WTC11 (cell line): Measurements from ENCODE around the gene CTTN. TPM values are rescaled to one million over a fixed set of nuclear protein-coding genes. Genes with fewer than 3 reads are reported as not detected.

Source experiments
- ATAC-seq: fragments of 200-7000 bp; cut with Tn5 transposase; 2 replicates; pipeline ENCODE4 v1.10.0; 2021; ENCODE audit warnings: mild to moderate bottlenecking, moderate library complexity
- CTCF ChIA-PET: fragments of 300-600 bp; sonication (Branson Sonifier 250); formaldehyde crosslinking; loops from one replicate; lab custom pipeline; 2021; ENCODE audit warnings: antibody characterized with exemption; lab: Charles Lee
- POLR2A ChIA-PET: fragments of 350-600 bp; sonication (Branson Sonifier 250); formaldehyde crosslinking; loops from one replicate; lab custom pipeline; 2021; ENCODE audit warnings: antibody characterized with exemption; lab: Charles Lee
- DNase-seq: peaks from one replicate; pipeline ENCODE4 v3.0.0; 2021; ENCODE audit warnings: low spot score
- H3K27ac Mint-ChIP-seq: 2 replicates; pipeline ENCODE4 v1.8.0; 2021; ENCODE audit warnings: mixed read lengths
- H3K27me3 Mint-ChIP-seq: 2 replicates; pipeline ENCODE4 v1.8.0; 2021; ENCODE audit warnings: low read depth, mild to moderate bottlenecking, moderate library complexity, mixed read lengths
- H3K36me3 Mint-ChIP-seq: 2 replicates; pipeline ENCODE4 v1.8.0; 2021; ENCODE audit warnings: mixed read lengths
- H3K4me1 Mint-ChIP-seq: 2 replicates; pipeline ENCODE4 v1.8.0; 2022; ENCODE audit warnings: mixed read lengths
- H3K4me3 Mint-ChIP-seq: 2 replicates; pipeline ENCODE4 v1.8.0; 2021; ENCODE audit warnings: mild to moderate bottlenecking, moderate library complexity, mixed read lengths
- H3K9me3 Mint-ChIP-seq: 2 replicates; pipeline ENCODE4 v1.8.0; 2021; ENCODE audit warnings: mixed read lengths
- ARID4B ChIP-seq: sonication (generic); formaldehyde crosslinking; IDR thresholded peaks from 2 replicates; pipeline ENCODE4 v1.8.0; 2023; ENCODE audit warnings: missing genetic modification reagents, mild to moderate bottlenecking, borderline replicate concordance
- CREB1 ChIP-seq: sonication (generic); formaldehyde crosslinking; IDR thresholded peaks from 2 replicates; pipeline ENCODE4 v1.8.0; 2023; ENCODE audit warnings: mild to moderate bottlenecking, missing genetic modification reagents
- ETV6 ChIP-seq: sonication (generic); formaldehyde crosslinking; IDR thresholded peaks from 2 replicates; pipeline ENCODE4 v1.8.1; 2022; ENCODE audit warnings: mild to moderate bottlenecking, missing genetic modification reagents
- GABPB1 ChIP-seq: sonication (generic); formaldehyde crosslinking; IDR thresholded peaks from 2 replicates; pipeline ENCODE4 v1.8.1; 2023; ENCODE audit warnings: mild to moderate bottlenecking, missing genetic modification reagents
- GTF2I ChIP-seq: fragments of 250-450 bp; sonication (Bioruptor Pico); conservative IDR thresholded peaks from 2 replicates; pipeline ENCODE4 v1.4.0; 2021; ENCODE audit warnings: mild to moderate bottlenecking
- IRF1 ChIP-seq: sonication (generic); formaldehyde crosslinking; IDR thresholded peaks from 2 replicates; pipeline ENCODE4 v1.8.0; 2023; ENCODE audit warnings: missing genetic modification reagents
- JUN ChIP-seq: sonication (generic); formaldehyde crosslinking; IDR thresholded peaks from 2 replicates; pipeline ENCODE4 v1.8.0; 2023; ENCODE audit warnings: mild to moderate bottlenecking, missing genetic modification reagents
- MAX ChIP-seq: sonication (generic); formaldehyde crosslinking; IDR thresholded peaks from 2 replicates; pipeline ENCODE4 v1.8.0; 2022; ENCODE audit warnings: mild to moderate bottlenecking, missing genetic modification reagents
- NFATC4 ChIP-seq: fragments of 250-450 bp; sonication (Bioruptor Pico); IDR thresholded peaks from 2 replicates; pipeline ENCODE4 v1.9.0; 2021; ENCODE audit warnings: mild to moderate bottlenecking
- NR1H2 ChIP-seq: sonication (generic); formaldehyde crosslinking; IDR thresholded peaks from 2 replicates; pipeline ENCODE4 v1.9.0; 2021; ENCODE audit warnings: mild to moderate bottlenecking, moderate library complexity, missing genetic modification reagents
- OVOL2 ChIP-seq: fragments of 250-450 bp; sonication (Bioruptor Pico); IDR thresholded peaks from 2 replicates; pipeline ENCODE4 v1.9.0; 2021; ENCODE audit warnings: mild to moderate bottlenecking, borderline replicate concordance
- SMAD3 ChIP-seq: sonication (generic); formaldehyde crosslinking; IDR thresholded peaks from 2 replicates; pipeline ENCODE4 v1.8.0; 2022; ENCODE audit warnings: missing genetic modification reagents, mild to moderate bottlenecking, borderline replicate concordance
- TEAD4 ChIP-seq: sonication (generic); formaldehyde crosslinking; IDR thresholded peaks from 2 replicates; pipeline ENCODE4 v1.8.0; 2022; ENCODE audit warnings: mild to moderate bottlenecking, missing genetic modification reagents
- ZNF232 ChIP-seq: sonication (generic); formaldehyde crosslinking; IDR thresholded peaks from 2 replicates; pipeline ENCODE4 v1.8.0; 2022; ENCODE audit warnings: mild to moderate bottlenecking, missing genetic modification reagents
- ZNF317 ChIP-seq: sonication (generic); formaldehyde crosslinking; IDR thresholded peaks from 2 replicates; pipeline ENCODE4 v1.8.1; 2023; ENCODE audit warnings: low read depth, mild to moderate bottlenecking, moderate library complexity, missing genetic modification reagents, borderline replicate concordance
- ZNF532 ChIP-seq: fragments of 250-450 bp; sonication (Bioruptor Pico); IDR thresholded peaks from 2 replicates; pipeline ENCODE4 v1.9.0; 2021; ENCODE audit warnings: mild to moderate bottlenecking, borderline replicate concordance
- total RNA-seq: library from RNA; stranded (reverse); gene quantifications from 3 replicates; pipeline ENCODE4 v1.2.3, GENCODE V29; 2021
- TF ChIP-seq, protein P1 (sequence below): fragments of 250-450 bp; sonication (Bioruptor Pico); IDR thresholded peaks from 2 replicates; pipeline ENCODE4 v1.9.0; 2021; ENCODE audit warnings: mild to moderate bottlenecking

Gene CTTN
- total RNA-seq, 1 experiment from 2014 or later, result 281 TPM

DNA sequence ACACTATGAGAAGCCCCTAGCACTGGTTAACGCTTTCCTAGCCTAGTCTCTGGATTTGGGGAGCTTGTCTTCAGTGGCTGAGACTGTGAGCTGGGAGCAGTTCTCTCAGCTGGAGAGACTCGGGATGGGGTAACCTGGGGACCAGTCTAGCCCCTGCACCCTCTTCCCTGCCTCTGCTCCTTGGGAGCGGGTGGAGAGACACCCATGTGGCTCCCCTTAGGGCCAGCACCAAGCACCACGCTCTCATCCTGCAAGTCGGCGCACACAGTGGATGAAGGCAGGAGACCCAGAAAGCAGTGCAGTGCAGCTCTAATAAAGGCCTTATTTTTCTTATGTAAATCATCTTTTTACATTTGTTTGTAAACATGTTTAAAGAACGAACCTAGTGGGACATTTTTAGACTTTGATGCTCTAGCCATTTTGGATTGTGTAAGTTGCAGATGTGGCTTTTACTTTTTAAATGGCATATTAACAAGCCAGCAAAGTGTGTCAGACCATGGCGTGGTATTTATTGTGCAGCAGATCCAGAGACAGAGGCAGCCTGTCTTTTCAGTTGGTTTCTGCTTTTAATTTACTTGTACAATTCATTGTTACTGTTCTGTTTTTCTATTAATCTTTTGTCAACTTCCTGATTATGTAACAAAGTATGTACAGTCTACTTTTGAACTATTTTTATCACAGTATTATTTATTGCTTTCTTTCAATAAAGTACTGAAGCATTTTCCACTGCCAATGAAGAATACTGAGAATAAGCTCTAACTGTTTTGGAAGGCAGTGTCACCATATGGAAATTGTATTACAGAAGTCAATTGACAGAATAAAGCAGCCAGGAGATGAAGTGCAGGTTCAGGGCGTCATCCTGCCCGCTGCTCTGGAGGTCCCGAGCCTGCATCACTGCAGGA is 14.4 kb upstream of the CTTN start:
- POLR2A ChIA-PET, result no interaction called here
- peaks cover 45% of the 10 kb centered on the region for H3K4me1 Mint-ChIP-seq
- H3K27me3 Mint-ChIP-seq, result no peaks in the 10 kb centered on the region
- TF ChIP-seq GABPB1 (CRISPR knock-in tag) (no peak), OVOL2 (CRISPR knock-in tag) (no peak), MAX (no peak), NFATC4 (CRISPR knock-in tag) (no peak), NR1H2 (no peak), ZNF532 (no peak), ARID4B (CRISPR knock-in tag) (no peak), SMAD3 (CRISPR knock-in tag) (no peak), GTF2I (CRISPR knock-in tag) (no peak), ZNF317 (CRISPR knock-in tag) (no peak), CREB1 (CRISPR knock-in tag) (no peak), IRF1 (CRISPR knock-in tag) (no peak), ETV6 (CRISPR knock-in tag) (no peak), ZNF232 (CRISPR knock-in tag) (no peak), JUN (CRISPR knock-in tag) (no peak), TEAD4 (CRISPR knock-in tag) (no peak)
- TF ChIP-seq, protein P1, sequence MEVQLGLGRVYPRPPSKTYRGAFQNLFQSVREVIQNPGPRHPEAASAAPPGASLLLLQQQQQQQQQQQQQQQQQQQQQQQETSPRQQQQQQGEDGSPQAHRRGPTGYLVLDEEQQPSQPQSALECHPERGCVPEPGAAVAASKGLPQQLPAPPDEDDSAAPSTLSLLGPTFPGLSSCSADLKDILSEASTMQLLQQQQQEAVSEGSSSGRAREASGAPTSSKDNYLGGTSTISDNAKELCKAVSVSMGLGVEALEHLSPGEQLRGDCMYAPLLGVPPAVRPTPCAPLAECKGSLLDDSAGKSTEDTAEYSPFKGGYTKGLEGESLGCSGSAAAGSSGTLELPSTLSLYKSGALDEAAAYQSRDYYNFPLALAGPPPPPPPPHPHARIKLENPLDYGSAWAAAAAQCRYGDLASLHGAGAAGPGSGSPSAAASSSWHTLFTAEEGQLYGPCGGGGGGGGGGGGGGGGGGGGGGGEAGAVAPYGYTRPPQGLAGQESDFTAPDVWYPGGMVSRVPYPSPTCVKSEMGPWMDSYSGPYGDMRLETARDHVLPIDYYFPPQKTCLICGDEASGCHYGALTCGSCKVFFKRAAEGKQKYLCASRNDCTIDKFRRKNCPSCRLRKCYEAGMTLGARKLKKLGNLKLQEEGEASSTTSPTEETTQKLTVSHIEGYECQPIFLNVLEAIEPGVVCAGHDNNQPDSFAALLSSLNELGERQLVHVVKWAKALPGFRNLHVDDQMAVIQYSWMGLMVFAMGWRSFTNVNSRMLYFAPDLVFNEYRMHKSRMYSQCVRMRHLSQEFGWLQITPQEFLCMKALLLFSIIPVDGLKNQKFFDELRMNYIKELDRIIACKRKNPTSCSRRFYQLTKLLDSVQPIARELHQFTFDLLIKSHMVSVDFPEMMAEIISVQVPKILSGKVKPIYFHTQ (CRISPR knock-in tag), result no peak
- TF ChIP-seq, all 79 proteins: peak for 0
- DNase-seq (no peak), ATAC-seq (no peak)
- Mint-ChIP-seq H3K9me3 (no peaks in the 10 kb centered on the region), H3K4me3 (no peak overlapping the region), H3K27ac (peak overlapping the region; percentile 79; the same call in 1 of the 2 replicates), H3K36me3 (peaks cover 35% of the 10 kb centered on the region)
- CTCF ChIA-PET, result no interaction called here
